Hematopoietic multipotent progenitor cell treated with erythropoietin and hydrocortisone succinate and interleukin-3 and kit ligand, for 17 days (in vitro differentiated cells): ENCODE measurements around the gene TSPAN9.

Experiments used
- DNase-seq: peaks from one replicate; pipeline ENCODE4 v3.0.0-alpha.2; 2015; ENCODE audit warnings: low spot score

Gene TSPAN9

GRCh38 chr12:3275171-3276041, 198.2 kb downstream of the TSPAN9 start:
- peak; percentile 59 for DNase-seq

DNA sequence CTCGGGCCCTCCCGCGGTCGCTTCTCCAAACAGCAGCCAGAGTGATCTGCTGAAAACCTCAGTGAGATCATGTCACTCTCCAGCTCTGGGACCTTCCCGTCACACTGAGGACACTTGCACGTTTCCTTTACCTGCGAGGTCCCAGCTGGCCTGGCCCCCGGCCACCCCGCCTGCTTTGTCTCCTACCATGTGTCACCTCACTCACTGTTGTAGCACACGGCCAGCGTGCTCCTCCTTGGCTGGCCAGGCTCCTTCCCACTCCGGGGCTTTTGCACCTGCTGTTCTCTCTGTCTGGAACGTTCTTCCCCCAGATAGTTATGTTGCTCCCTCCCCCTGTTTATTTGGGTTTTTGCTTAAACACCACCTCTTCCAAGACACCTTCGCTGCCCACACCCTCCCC, 199.0 kb downstream of the TSPAN9 start:
- DNase-seq = no peak

DNA sequence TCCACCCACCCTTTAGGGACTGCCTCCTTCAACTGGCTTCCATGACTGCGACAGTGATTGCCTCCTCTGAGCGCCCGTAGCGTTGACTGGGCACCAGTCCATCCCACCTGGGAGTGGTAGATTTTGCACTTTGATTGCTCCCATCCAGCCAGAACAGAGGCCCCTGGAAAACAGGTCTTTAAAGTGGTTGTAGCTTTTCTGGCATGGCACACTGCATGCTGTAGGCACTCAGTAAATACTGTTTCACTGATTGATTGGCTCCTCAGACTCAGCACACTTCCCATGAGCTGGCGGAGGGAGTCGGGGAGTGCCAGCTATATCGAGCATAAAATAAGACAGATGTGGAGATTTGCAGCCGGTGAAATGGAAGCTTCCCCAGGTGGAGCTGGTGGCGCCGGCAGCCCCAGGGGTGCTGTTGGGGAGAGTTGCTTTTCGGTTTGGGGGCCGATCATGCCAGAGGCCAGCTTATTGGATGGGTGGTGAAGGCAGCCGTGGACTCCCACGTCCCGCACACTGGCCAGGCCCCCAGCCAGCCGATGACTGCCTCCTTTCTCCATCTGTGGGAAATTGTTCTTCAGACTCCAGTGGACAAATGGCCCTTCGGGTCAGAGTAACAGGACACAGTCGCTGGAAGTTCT, 200.2 kb downstream of the TSPAN9 start:
- no peak for DNase-seq

DNA sequence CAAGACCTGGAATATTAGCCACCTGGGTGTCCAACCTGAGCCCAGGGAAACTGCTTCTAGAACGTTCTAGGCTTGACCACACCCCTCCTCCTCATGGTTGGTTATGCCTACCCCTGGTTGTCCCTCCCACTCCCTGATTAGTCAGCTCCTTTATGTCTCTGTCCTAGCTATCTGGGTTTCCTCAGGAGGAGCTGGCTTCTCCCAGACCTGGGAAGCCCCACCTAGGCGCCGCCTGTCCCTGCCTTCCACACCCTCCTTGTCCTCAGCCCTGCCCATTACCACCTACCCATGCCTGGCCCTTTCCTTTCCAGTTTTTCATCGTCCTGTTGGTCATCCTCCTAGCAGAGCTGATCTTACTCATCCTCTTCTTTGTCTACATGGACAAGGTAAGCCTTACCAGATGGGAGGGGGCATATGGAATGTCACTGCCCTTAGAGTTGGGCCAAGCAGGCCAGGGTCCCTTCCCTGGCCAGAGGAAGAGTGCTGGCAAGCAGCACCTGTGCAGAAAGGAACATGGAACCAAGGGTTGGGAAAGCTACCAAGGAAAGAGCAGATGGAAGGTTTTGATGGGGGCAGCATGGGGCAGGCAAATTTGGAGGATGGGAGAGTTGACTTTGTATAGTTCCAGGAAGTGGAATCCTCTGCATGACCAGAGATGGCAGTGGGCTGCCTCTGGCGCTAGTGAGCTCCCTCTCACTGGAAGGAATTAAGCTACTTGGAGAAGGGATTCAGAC, 201.7 kb downstream of the TSPAN9 start:
- no peak for DNase-seq

DNA sequence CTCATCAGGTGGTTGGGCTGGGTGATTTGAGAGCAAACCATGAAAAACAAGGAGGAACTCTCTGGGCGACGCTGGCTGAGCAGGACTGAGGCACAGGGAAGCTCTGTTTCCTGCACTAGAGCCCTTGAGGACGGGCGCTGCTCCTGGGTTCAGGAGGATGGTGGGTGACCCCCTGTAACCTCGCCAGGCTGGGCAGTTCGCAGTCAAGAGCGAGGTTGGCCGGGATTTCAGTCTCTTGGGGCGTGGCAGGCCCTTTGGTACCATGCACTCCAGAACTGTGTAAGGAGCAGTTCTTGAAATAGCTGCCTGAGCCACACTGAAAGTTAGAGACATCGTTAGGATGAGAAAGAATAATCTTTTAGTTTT, 202.2 kb downstream of the TSPAN9 start:
- no peak for DNase-seq

DNA sequence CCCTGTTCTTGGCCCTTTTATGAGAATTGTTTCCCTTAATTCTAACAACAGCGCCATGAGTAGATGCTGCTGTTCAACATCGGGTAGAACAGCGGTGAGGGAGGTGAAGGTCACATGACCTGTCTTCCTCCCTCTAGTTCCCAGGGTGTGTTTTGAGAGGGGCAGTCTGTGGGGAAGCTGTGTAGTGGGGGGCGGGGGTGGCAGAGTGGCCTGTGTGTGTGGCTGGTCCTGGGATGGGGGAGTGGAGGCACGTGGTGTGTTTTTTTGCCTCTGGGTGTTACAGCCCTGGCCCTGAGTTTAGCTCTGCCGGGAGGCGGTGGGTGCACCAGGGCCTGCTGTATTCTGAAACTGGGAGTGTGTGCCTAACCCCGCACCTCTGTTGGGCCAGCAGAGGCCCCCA, 202.7 kb downstream of the TSPAN9 start:
- DNase-seq = no peak

DNA sequence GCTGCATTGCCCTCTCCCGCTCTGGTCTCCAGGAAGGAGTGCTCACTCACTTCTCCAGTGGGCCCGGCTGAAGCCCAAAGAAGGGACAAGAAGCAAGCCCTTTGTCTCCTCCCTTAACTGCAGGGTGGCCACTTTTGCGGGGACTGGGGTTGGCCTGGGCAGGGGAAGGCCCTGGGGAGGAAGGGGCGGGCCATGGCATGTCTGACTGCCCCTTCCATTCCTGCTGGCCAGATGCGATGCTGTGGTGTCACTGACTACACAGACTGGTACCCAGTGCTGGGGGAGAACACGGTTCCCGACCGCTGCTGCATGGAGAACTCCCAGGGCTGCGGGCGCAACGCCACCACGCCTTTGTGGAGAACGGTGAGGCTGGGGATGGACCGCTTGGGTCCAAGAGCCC, 203.8 kb downstream of the TSPAN9 start:
- no peak for DNase-seq

DNA sequence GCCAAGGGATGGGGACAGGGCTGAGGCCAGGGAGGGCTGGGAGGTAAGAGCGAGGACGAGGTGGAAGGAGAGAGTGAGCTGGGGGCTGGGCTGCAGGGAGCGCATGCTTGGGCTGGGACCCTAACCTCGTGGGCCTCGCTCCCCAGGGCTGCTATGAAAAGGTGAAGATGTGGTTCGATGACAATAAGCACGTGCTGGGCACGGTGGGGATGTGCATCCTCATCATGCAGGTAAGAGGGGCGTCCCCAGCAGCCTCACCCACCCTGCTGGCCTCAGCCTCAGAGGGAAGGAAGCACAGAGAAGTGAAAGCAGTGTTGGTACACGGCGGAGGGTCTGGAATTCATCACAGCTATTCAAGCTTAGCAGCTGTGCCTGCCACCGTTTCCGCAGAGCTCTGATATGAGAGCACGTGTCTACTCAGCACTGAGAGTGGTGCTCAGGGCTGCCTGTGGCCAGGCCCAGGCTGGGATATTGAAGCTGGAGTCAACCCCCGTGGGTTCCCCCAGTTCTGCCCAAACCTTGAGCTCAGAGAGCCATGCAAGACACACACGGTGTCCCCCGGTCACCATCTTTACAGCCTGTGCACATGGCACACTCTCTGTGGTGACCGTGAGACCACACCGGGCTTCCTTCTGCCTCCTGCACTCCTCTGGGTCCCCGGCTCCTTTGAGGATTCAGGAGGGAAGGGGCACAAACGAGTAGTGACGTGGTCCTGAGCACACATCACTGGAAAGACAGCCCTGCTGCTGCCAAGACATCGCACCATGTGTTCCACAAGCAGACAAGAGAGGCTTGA, 204.6 kb downstream of the TSPAN9 start:
- no peak for DNase-seq

DNA sequence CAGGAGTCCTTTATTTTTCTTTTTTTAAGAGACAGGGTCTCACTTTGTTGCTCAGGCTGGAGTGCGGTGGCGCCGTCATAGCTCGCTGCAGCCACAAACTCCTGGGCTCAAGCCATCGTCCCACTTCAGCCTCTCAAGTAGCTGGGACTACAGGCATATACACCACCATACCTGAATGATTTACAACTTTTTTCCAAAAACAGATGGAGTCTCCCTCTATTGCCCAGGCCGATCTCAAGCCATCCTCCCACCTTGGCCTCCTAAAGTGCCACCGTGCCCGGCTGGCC, 205.1 kb downstream of the TSPAN9 start:
- no peak for DNase-seq

GRCh38 chr12:3283137-3283680, 206.0 kb downstream of the TSPAN9 start:
- DNase-seq = no peak

GRCh38 chr12:3284405-3284804, 207.2 kb downstream of the TSPAN9 start:
- DNase-seq = no peak

DNA sequence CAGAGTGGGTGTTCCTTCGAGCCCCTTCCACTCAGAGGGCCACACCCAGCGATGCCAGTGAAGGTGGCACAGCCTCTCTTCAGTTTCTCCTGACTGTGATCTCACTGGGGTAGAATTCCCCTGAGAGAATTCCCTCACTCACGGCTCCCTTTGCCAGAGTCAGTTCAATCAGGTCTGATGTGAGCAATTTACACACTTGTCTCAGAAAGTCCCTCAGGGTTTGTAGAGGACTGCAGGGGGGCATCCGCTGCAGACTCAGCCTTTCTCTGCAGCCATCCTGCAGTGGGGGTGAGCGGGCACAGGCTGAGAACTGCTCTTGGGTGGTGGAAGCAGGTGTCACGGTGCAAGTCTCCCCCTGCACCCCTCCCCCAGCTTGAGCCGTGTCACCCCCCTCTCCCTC, 208.4 kb downstream of the TSPAN9 start:
- no peak for DNase-seq

DNA sequence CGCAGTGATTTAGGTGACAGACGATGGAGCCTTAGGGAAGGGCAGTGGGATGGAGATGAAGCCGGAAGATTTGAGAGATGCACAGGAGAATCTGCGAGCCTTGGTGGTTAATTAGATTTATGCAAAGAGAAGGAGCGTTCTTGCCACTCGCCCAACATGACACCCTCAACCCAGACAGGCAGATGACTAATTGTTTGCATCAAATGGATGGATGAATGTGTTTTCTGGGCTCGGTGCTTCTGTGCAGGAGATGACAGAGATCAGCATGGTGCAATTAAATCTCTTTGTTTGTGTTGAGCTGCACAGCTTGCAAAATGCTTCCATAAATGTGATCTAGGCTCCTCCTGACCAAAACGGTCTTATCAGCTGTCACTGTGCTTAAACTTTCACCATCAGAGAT, 211.5 kb downstream of the TSPAN9 start:
- no peak for DNase-seq

GRCh38 chr12:3289702-3290101, 212.5 kb downstream of the TSPAN9 start:
- no peak for DNase-seq

GRCh38 chr12:3291939-3292338, 214.8 kb downstream of the TSPAN9 start:
- no peak for DNase-seq

- DNase-seq = no peak
Observed at GRCh38 chr12:3292677-3293412, 215.7 kb downstream of the TSPAN9 start.

DNA sequence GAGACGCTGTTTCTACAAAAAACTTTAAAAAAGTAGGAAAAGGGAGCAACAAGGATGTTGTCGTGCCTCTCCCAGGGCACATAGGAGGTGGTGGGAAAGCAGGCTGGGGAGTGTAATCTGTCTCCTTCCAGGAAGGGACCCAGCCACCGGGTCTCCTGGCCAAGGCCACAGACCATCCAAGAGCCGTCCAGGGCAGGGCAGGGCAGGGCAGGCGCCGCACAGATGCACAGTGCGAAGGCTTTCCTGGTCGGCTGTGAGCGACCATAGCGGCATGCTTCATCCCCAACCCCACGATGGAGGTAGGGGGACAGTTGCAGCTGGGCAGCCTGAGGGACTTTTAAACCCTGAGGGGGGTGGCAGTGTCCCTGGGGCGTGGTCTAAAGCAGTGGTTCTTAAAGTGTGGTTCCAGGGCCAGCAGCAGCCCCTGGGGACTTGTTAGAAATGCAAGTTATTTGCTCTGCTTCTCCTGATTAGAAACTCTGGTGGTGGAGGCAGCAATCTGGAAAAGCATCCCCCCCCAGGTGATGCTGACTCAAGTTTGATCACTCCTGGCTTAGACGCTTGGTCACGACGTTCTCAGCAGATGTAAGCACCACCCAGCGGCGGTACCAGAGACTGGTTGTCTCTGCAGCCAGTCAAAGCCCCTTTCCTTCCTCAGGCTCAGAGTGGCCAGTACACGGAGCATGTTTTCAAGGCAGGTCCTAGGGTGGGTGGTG, 216.4 kb downstream of the TSPAN9 start:
- no peak for DNase-seq

DNA sequence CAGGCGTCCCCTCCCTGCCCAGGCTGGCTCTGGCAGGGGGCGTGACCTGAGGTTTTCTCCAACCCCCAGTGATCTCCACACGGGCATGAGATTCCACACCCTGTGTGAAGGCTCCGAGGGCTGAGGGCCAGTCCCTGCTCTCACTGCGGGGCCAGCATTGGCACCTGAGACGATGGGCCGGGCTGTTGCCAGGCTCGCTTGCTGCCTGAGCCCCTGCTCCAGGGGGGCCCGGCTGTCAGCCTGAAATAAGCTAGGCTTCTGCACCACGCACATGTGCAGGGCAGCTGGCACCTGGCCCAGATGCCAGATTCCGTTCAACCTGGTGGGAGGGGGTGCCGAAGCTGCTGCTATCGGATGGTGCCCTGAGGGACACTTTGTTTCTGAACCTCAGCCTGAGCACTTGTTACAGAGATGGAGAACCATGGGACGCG, 217.3 kb downstream of the TSPAN9 start:
- DNase-seq = no peak

DNA sequence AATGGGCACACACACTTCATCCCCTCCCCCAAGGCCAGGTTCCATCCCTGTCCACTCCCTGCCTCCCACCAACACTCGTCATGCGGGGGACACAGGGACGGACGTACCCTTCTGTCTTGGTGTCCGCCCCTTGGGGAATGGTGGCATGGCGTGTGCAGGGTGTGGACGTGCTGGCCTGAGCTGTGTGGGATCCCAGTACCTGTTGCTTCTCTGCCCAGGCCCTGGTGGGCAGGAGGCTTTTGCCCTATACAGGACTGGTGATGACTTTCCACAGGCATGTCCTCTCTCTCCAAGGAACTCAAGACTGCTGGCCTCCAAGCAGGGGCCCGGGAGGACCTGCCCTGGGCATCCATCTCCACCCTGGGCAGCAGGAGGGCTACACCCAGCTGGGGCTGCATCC, 218.0 kb downstream of the TSPAN9 start:
- DNase-seq = no peak

DNA sequence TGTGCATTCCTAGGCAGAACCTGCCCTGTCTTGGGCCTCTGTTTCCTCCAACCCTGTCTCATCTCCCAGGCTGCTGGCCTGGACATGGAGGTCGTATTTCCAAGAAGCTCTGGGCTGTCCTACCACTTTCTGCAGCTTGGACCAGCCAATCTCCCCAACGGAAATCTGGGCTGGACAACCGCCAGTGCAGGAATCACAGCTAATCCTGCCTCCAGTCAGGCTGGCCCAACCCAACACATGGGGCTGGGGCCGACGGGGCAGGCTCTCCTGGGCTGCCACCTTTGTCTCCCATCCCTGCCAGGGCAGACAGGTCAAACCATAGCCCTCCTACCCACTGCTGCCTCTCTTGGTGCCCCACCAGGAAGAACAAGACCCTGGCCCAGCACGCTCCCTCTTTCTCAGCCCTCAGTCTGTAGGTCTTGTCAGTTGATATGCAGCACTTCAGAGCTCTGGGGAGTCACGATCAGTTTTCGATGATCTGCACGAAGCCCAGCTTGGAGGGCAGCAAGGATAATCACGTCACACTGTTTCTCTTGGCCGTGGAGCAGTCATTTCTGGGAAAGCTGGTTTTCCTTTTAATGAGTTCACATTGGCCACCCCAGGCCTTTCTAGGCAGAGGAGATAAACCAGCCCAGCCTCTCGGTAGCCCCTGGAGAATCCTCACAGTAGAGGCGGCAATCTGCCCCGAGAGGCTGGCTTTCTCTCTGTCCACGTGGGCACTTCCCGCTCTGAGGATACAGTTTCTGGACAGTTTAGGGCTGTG, 218.6 kb downstream of the TSPAN9 start:
- DNase-seq = no peak
